GM18526 (cell line): ENCODE results near the gene ECHS1.

ENCODE experiments used
- POLR2A ChIP-seq: IDR thresholded peaks from 3 replicates; pipeline ENCODE4 v1.6.1; 2011; ENCODE audit not compliant: insufficient read length; ENCODE audit errors: extremely low read depth

ECHS1 gene

DNA sequence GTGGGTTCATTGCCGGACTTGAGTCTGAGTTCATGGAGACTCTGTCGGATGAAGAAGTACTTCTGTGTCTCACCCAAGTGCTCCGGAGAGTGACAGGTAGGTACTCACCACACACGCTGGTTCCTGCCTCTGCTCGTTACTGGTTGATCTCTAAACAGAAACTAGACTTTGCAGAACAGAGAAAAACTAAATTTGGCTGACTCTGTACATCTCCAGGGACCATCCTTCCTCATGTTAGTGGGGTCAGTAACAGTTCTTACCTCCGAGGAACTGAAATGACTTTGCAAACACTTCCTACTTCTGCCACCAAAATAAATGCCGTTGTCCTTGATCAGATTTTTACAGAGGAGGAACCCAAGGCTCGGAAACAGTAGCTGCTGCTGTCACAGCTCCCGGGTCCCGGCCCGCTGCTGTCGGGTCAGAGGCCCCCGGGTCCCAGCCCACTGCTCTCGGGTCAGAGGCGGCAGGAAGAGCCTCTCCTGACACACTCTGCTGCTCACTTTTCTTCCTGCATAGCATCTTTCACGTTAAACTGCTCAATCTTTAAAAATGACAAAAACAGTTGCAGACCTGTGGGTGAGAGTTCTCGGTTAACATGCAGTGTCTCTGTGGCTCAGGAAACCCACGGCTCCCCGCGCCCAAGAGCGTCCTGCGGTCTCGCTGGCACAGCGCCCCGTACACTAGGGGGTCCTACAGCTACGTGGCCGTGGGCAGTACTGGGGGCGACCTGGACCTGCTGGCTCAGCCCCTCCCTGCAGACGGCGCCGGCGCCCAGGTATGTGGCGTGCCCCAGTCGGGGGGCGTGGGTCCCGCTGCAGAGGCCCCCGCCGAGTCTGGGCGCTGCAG, 16.0 kb upstream of the ECHS1 start:
- peak; percentile 40 for TF ChIP-seq POLR2A

DNA sequence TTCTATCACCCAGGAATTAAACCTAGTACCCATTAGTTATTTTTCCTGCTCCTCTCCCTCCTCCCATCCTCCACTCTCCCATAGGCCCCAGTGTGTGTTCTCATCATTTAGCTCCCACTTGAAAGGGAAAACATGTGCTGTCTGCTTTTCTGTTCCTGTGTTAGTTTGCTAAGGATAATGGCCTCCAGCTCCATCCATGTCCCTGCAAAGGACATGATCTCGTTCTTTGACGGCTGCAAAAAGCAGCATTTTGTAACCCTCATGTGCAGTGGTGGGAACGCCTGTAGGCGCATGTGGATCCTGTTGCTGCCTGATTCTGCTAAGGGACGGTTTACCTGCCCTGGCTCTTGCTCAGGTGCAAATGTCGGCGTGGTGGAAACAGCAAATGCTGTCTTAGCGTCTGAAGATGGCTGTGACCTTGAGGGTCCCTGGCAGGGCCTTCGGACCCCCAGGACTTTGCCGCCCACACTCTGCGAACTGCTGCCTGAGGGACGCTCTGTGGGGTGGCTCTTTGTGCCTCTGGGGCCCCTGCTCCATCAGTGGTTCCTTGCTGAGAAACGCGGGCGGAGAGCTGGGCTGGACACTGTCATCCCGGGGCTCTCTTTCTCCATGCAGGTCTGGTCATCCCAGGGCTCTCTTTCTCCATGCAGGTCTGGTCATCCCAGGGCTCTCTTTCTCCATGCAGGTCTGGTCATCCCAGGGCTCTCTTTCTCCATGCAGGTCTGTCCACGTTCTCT, 15.2 kb upstream of the ECHS1 start:
- no peak for TF ChIP-seq POLR2A

DNA sequence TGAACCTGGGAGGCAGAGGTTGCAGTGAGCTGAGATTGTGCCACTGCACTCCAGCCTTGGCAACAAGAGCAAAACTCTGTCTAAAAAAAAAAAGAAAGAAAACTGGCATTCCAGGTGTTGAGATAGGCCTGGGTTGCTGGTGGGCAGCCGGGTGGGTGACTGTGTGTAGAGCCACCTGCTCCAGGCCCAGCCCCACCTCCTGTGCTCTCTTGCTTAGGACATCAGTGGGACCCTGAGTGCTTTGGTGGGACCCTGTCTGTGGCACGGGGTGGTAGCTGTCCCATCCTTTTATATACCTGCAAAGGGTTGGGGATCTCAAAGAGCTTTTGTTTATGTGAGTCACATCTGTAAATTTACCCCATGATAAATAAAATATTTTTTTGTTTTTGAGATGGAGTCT, 12.1 kb upstream of the ECHS1 start:
- no peak for TF ChIP-seq POLR2A

DNA sequence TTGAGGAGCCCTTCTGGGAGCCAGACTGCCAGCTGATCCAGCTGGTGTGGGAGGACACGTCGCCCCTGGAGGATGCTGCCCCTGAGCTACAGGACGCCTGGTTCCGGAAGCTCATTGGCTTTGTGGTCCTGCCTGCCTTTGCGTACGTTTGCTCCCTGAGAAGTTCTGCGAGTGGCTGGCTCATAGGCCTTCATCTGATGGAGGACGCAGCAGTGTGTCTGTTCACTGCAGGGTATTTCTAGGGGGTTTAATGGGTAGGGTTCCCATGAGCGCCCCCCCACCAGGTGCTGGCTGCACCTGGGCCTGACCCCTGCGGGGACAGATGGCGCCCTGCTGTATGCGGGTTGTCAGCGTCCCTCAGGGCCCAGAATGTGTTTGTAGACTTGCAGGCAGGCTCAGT, 10.9 kb upstream of the ECHS1 start:
- no peak for TF ChIP-seq POLR2A

DNA sequence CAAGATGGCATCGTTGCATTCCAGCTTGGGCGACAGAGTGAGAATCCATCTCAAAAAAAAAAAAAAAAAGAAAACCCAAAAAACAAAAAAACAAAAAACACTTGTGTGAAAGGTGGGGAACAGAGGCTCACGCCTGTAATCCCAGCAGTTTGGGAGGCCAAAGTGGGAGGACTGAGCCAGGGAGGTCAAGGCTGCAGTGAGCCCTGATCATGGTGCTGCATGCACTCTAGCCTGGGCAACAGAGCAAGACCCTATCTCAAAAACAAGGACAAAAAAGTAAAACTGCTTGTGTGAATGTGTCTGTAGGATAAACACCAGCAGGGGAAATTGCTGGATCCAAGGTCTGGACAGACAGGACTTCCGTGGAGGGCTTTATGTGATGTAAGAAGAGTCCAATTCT, 10.4 kb upstream of the ECHS1 start:
- no peak for TF ChIP-seq POLR2A

DNA sequence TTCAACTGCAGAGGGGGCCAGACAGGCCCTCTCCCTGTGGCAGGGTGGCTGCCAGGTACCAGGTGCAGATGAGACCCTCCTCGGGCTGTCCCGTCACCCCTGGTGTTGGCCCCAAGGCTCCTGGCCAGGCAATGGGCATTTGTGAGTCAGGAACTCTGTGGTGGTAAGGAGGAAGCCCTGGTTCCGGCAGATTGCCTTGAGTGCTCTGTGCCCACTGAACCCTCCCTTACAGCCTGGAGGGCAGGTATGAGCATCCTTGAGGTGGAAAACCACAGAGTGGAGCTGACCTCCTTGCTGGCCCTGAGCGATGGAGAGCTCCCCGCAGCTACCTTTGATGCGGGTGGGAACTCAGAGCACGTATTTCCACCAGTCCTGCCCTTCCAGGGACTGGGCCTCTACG, 7.9 kb upstream of the ECHS1 start:
- TF ChIP-seq POLR2A: no peak

DNA sequence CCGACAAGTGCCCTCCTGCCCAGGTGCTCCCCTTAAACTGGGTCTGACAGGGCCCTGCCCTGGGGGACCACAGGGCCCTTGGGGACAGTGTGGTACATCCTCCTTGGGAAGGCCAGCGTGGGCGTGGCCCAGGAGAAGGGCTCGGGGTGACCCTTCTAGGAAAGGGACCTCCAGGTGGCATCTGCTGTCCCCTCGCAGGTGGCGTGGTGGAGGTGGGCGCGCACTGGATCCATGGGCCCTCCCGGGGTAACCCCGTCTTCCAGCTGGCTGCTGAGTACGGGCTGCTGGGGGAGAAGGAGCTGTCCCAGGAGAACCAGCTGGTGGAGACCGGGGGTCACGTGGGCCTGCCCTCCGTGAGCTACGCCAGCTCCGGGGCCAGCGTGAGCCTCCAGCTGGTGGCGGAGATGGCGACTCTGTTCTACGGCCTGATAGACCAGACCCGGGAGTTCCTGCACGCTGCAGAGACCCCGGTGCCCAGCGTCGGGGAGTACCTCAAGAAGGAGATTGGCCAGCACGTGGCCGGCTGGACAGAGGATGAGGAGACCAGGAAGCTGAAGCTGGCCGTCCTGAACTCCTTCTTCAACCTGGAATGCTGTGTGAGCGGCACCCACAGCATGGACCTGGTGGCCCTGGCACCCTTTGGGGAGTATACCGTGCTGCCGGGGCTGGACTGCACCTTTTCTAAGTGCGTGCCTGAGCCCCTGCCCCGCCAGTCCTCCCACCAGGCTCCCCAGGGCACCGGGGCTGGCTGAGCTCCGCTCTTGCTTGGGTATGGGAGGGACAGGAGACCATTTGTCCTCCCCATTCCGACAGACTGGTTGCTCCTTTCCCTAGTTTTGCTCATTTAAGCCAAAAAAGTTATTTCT, 6.9 kb upstream of the ECHS1 start:
- no peak for TF ChIP-seq POLR2A

DNA sequence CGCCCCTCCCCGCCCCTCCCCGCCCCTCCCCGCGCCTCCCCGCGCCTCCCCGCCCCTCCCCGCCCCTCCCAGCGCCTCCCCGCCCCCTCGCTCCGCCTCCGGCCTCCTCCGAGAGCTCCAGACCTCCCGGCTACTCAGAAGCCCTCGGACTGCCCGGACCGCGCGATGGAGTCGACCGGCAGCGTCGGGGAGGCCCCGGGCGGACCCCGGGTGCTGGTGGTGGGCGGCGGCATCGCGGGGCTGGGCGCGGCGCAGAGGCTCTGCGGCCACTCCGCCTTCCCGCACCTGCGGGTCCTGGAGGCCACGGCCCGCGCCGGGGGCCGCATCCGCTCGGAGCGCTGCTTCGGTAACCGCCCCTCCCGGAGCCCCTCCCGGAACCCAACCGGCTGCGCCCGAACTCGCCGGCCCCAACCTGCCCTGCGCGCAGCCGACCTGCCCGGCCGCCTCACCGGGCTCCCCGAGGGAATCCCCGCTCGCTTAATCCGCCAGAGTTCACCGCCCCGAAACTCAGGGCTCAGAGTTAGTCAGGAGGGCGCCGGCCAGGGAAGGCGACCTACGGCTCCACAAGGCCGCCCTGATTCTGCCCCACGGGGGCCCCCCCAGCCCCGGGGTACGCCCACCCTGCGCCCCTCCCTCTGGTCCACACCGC, 6.1 kb upstream of the ECHS1 start, which contains the start of gene PAOX:
PAOX (plus strand) TSS at position 111 of the 649 bp plus-strand sequence; CDS start at position 166, 55 bp downstream.
- TF ChIP-seq POLR2A: peak; percentile 48

DNA sequence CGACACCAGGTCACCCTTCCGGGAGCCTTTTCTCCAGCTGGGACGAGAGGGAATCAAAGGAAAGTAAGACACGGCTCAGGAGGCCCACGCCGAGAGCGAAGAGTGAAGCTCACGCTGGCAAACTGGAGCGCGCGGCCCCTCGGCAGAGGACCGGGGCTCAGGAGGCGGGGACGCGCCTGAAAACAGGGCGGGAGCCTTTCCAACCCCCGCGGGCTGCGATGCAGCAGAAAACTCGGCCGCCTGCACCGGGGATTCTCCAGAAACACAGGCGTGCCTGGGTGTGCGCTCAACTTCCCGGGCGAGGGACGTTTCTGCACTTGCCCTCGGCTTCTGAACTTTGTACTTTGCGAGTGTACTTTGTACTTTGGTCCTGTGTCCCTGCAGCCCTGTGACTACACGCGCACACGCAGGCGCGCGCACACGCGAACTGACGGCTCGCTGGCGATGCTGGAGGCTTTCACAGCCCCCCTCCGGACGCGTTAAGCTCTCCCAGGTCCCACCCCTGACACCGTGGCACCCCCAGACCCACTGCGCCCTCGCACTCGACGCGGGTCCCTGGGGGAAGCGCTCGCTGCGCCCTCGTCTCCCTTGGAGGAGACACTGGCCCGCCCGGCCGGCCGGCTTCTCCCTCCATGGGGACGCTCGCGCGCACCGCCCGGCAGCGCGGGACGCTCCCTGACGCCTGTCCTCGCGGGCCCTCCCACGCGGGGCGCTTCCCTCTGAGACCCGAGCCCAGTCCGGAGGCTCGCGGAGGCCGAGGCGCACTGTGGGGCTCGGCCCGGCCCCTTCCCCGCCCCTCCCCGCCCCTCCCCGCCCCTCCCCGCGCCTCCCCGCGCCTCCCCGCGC, 5.3 kb upstream of the ECHS1 start:
- no peak for TF ChIP-seq POLR2A

DNA sequence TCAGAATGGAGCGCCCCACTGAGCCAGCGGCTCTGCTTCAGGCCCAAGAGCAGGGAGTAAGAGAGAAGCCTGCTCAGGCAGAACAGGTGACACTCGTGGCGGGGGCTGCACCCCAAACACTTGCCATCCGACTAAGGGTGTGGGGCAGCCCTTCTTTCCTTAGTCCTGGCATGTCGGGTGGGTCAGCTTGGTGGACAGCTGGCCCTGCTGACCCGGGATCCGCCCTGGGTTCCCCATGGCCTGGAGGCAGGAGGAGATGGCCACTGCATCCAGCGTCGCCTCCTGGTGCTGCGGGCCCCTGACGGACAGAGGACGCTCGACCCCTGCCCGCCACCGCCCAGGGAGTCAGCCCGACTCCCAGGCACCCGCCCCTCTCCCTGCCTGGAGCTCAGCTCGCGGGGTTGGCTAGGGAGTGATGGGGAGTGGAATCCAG, 4.7 kb upstream of the ECHS1 start:
- no peak for TF ChIP-seq POLR2A

DNA sequence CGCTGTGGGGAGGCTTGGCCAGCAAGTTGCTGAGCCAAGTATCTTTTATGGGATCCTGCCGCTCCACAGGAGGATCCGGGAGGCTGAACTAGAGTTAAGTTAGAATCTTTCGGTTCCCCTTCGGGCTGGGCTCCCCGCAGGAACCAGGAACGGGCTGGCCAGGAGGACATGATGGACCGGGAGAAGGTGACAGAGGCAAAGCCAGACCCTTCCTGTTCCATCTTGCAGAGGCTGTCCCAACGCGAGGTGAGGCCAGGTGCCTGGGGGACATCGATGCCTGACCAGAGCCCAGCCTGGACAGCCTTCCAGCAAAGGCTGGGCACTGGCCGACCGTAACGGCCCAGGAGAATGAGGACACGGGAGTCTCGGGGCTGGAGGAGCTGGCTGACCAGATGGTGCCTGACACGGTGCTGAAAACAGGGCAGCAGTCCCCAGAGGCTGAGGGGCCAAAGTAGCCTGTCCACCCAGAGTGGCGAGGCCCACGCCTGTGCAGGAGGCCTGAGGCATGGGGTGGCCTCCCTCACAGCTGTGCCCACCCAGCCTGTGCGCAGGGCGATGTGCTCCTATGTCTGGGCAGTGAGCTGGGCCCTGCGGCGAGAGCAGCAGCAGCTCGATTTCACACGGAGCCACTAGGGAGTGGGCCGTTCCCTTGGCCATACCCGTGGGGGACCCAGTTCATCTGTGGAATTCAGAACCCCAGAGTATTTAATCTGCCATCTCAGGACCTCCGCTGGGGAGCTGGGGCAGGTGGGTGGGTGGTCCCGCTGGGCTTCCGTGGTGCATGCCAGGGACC, 4.1 kb upstream of the ECHS1 start:
- TF ChIP-seq POLR2A: no peak

DNA sequence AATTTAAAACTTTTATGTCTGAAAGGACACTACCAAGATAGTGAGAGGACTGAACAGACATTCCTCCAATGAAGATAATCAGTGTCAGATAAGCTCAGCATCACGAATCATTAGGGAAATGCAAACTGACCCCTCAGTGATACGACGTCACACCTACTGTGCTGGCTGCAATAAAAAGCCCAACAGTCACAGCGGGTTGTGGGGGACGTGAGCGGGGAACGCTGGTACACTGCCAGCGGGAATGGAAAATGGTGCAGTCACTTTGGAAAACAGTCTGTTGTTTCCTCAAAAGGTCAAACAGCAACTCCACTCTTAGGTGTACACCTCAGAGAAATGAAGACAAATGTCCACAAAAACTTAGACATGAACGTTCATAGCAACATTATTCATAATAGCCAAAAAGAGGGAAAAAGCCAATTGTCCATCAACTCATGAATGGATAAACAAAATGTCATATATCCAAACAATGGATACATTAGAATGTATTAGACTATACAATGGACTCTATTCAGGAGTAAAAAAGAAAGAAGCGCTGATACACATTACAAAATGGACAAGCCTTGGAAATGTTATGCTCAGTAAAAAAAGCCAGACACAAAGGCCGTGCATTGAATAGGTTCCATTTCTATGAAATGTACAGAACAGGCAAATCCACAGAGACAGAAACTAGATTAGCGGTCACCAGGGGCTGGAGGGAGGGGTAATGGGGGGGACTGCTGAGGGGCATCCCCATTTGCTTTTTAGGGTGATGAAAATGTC, 2.4 kb upstream of the ECHS1 start:
- TF ChIP-seq POLR2A: no peak
